Measurements from ENCODE around the gene ANO3. TPM values are rescaled to one million over a fixed set of nuclear protein-coding genes. Genes with fewer than 3 reads are reported as not detected.

Gene ANO3
- total RNA-seq, 4 donors from 2014 or later, result 1.6 to 1.8 TPM; not detected in 2

DNA sequence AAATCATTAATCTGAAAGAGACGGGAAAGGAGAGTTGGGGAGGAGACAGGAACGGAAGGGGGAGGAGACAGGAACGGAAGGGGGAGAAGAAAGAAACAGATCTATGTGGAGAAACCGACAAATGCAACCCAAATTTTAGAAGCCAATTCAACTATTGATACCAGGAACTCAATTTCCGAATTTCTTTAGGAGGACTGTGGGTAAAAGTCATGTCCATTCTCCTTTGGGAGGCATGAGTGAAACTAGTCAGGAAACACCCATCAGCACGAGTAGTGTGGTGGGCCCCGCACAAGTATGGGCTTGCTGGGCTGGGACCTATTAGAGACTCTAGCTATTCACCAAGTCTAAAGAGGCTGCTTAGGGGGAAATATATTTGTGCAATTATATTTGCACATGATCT is 18.1 kb downstream of the ANO3 start:
- DNase-seq, result no peak
- H3K27me3 ChIP-seq, result no peaks in the 10 kb centered on the region
- no peaks in the 10 kb centered on the region for H3K9me3 ChIP-seq
- intact Hi-C loops (cut with DNase I; ENCODE audit: low total_unique reads), result no loop called here
- TF ChIP-seq, protein P1, sequence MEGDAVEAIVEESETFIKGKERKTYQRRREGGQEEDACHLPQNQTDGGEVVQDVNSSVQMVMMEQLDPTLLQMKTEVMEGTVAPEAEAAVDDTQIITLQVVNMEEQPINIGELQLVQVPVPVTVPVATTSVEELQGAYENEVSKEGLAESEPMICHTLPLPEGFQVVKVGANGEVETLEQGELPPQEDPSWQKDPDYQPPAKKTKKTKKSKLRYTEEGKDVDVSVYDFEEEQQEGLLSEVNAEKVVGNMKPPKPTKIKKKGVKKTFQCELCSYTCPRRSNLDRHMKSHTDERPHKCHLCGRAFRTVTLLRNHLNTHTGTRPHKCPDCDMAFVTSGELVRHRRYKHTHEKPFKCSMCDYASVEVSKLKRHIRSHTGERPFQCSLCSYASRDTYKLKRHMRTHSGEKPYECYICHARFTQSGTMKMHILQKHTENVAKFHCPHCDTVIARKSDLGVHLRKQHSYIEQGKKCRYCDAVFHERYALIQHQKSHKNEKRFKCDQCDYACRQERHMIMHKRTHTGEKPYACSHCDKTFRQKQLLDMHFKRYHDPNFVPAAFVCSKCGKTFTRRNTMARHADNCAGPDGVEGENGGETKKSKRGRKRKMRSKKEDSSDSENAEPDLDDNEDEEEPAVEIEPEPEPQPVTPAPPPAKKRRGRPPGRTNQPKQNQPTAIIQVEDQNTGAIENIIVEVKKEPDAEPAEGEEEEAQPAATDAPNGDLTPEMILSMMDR (IDR thresholded peaks at IDR 0.05), result no peak
- no peak overlapping the region for H3K27ac ChIP-seq
- no peaks in the 10 kb centered on the region for H3K4me1 ChIP-seq
- H3K4me3 ChIP-seq, result no peak overlapping the region
- H3K36me3 ChIP-seq, result no peaks in the 10 kb centered on the region

DNA sequence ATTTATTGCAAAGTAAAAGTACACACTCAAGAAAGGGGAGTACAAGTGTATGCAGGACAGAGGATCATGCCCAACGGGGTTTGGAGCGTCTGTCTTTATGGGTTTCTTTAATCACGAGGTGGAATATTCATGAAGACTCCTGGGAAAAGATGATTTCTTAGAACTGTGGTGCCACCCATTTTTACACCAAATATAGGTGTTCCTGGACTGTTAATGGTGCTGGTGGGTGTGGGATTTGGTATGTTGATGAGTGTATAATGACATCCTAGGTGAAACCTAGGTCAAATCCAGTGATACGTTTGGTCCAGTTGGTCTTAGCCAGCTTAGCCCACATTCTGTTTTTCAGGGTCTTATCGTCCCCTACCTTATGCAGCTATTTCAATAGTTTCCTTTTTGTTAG is 21.1 kb downstream of the ANO3 start:
- H3K36me3 ChIP-seq, result no peaks in the 10 kb centered on the region
- no peaks in the 10 kb centered on the region for H3K4me1 ChIP-seq
- intact Hi-C loops (cut with DNase I; ENCODE audit: low total_unique reads), result no loop called here
- TF ChIP-seq, protein P1 (IDR thresholded peaks at IDR 0.05), result no peak
- TF ChIP-seq POLR2A (IDR thresholded peaks at IDR 0.05), result no peak
- H3K27ac ChIP-seq, result no peak overlapping the region
- no peak overlapping the region for H3K4me3 ChIP-seq
- no peaks in the 10 kb centered on the region for H3K27me3 ChIP-seq
- H3K9me3 ChIP-seq, result no peaks in the 10 kb centered on the region
- DNase-seq, result no peak

DNA sequence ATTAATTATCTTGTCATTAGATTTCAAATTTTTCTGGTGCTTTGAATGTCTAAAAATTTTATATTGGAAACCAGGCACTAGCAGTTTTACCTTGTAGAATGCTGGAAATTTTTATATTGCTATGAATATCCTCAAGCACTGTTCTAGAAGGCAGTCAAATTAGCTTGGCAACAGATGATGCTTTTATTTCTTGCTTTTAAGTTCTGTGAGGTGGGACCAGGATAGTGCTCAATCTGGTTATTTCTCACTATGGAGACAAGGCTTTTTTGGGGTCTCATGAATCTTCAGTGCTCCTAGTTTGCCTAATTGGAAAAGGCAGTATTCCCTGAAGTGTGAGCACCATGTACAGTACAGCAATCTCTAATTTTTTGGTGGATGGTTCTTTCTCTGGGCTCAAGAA is 27.1 kb downstream of the ANO3 start:
- intact Hi-C loops (cut with DNase I; ENCODE audit: low total_unique reads), result no loop called here
- DNase-seq, result no peak
- Histone ChIP-seq H3K4me3 (no peak overlapping the region), H3K4me1 (no peaks in the 10 kb centered on the region), H3K9me3 (no peaks in the 10 kb centered on the region), H3K27me3 (no peaks in the 10 kb centered on the region), H3K27ac (no peak overlapping the region), H3K36me3 (no peaks in the 10 kb centered on the region)
- TF ChIP-seq POLR2A (IDR thresholded peaks at IDR 0.05), result no peak
- TF ChIP-seq, protein P1 (IDR thresholded peaks at IDR 0.05), result no peak

DNA sequence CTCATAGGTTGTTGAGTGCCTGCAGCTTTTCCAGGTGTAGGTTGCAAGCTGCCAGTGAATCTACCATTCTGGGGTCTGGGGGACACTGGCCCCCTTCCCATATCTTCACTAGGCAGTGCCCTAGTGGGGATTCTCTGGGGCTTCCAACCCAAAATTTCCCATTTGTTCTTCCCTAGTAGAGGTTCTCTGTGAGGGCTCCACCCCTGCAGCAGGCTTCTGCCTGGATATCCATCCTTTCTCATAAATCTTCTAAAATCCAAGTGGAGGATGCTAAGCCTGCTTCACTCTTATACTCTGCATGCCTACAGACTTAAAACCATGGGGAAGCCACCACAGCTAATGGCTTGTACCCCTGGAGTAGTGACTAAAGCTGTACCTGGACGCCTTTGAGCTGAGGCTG is 33.4 kb downstream of the ANO3 start:
- intact Hi-C loops (cut with DNase I; ENCODE audit: low total_unique reads), result no loop called here
- no peaks in the 10 kb centered on the region for H3K9me3 ChIP-seq
- no peak overlapping the region for H3K4me3 ChIP-seq
- no peak for DNase-seq
- no peak for TF ChIP-seq POLR2A (IDR thresholded peaks at IDR 0.05)
- TF ChIP-seq, protein P1 (IDR thresholded peaks at IDR 0.05), result no peak
- H3K27me3 ChIP-seq, result no peaks in the 10 kb centered on the region
- no peaks in the 10 kb centered on the region for H3K36me3 ChIP-seq
- H3K27ac ChIP-seq, result no peak overlapping the region
- no peaks in the 10 kb centered on the region for H3K4me1 ChIP-seq

DNA sequence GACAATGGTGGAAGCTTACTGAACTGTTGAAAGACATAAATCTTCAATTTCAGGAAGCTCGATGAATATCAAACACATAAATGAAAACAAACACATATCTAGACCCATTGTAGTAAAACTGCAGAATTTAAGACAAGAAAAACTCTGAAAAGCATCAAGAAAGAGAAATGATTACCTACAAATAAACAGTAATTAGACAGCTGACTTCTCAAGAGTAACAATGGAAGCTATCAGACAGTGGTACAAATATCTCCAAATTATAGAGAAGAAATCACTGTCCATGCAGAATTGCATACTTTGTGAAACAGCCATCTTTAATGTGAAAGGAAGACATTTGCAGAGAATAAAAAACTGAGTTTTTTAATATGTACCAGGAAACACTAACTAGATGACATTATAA is 45.7 kb downstream of the ANO3 start:
- H3K4me3 ChIP-seq, result no peak overlapping the region
- no peaks in the 10 kb centered on the region for H3K4me1 ChIP-seq
- no peak overlapping the region for H3K27ac ChIP-seq
- no peak for DNase-seq
- peaks cover 0 to 4% of the 10 kb centered on the region in 2 donors for H3K9me3 ChIP-seq
- no peaks in the 10 kb centered on the region for H3K36me3 ChIP-seq
- no peaks in the 10 kb centered on the region for H3K27me3 ChIP-seq
- intact Hi-C loops (cut with DNase I; ENCODE audit: low total_unique reads), result no loop called here
- TF ChIP-seq POLR2A (IDR thresholded peaks at IDR 0.05), result no peak

DNA sequence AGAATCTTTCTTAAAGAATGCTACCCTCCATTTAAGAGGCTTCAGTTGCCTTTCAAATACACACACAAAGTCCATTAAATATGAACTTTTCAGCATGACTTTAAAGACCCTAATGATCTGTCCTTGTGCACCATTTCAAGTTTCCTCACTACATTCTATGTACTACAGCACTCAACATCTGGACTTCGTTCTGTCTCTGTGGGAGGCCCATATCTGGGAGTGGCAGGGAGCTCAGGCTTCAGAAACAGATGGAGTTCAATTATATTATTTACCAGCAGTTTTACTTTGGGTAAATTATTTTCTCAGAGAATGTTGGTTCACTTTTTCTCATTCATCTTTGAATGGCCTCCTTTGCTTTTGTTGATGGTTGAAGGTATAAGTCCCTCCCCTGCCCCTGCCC is 67.4 kb downstream of the ANO3 start:
- intact Hi-C loops (cut with DNase I; ENCODE audit: low total_unique reads), result no loop called here
- H3K4me3 ChIP-seq, result no peak overlapping the region
- H3K4me1 ChIP-seq, result no peaks in the 10 kb centered on the region
- no peaks in the 10 kb centered on the region for H3K36me3 ChIP-seq
- no peak for TF ChIP-seq POLR2A (IDR thresholded peaks at IDR 0.05)
- TF ChIP-seq, protein P1 (IDR thresholded peaks at IDR 0.05), result no peak
- H3K27ac ChIP-seq, result no peak overlapping the region
- H3K9me3 ChIP-seq, result no peaks in the 10 kb centered on the region
- no peaks in the 10 kb centered on the region for H3K27me3 ChIP-seq
- DNase-seq, result no peak

All from uterus (tissue), 4 donors.